HEK293 (cell line): ENCODE results near the gene PPM1N.
A peak's percentile ranks its signal among the peaks of the same experiment; 100 is the strongest.

ENCODE experiments used
- KLF1 ChIP-seq: fragments of 450-650 bp; formaldehyde crosslinking; IDR thresholded peaks from 2 replicates; pipeline ENCODE4 v1.5.1; 2016; ENCODE audit warnings: missing biosample characterization, missing genetic modification characterization
- KLF9 ChIP-seq: fragments of 450-650 bp; formaldehyde crosslinking; IDR thresholded peaks from 2 replicates; pipeline ENCODE4 v1.5.1; 2016; ENCODE audit warnings: missing biosample characterization, missing genetic modification characterization, low read depth
- PRDM10 ChIP-seq: fragments of 450-650 bp; formaldehyde crosslinking; IDR thresholded peaks from 2 replicates; pipeline ENCODE4 v1.5.1; 2016; ENCODE audit warnings: missing biosample characterization, missing genetic modification characterization
- SETDB1 ChIP-seq: IDR thresholded peaks from one replicate; pipeline ENCODE4 v1.6.1; 2017; ENCODE audit warnings: mild to moderate bottlenecking, low read length, moderate library complexity, mixed read lengths; ENCODE audit not compliant: insufficient read length
- YY1 ChIP-seq: fragments of 450-650 bp; formaldehyde crosslinking; IDR thresholded peaks from 2 replicates; pipeline ENCODE4 v1.5.1; 2018; ENCODE audit warnings: missing biosample characterization, missing genetic modification characterization
- ZBTB10 ChIP-seq: fragments of 450-650 bp; formaldehyde crosslinking; IDR thresholded peaks from 2 replicates; pipeline ENCODE4 v1.5.1; 2016; ENCODE audit warnings: missing biosample characterization, missing genetic modification characterization
- ZBTB11 ChIP-seq: fragments of 450-650 bp; formaldehyde crosslinking; conservative IDR thresholded peaks from 2 replicates; pipeline ENCODE4 v1.5.1; 2016; ENCODE audit warnings: low read depth, missing biosample characterization, missing genetic modification characterization
- ZBTB17 ChIP-seq: fragments of 450-650 bp; formaldehyde crosslinking; IDR thresholded peaks from 2 replicates; pipeline ENCODE4 v1.5.1; 2016; ENCODE audit warnings: missing biosample characterization, missing genetic modification characterization
- ZFP37 ChIP-seq: fragments of 450-650 bp; formaldehyde crosslinking; IDR thresholded peaks from 2 replicates; pipeline ENCODE4 v1.5.1; 2016; ENCODE audit warnings: missing biosample characterization, missing genetic modification characterization
- ZNF148 ChIP-seq: fragments of 450-650 bp; formaldehyde crosslinking; IDR thresholded peaks from 2 replicates; pipeline ENCODE4 v1.5.0; 2017; ENCODE audit warnings: missing biosample characterization, missing genetic modification characterization, borderline replicate concordance
- ZNF174 ChIP-seq: fragments of 450-650 bp; formaldehyde crosslinking; IDR thresholded peaks from 2 replicates; pipeline ENCODE4 v1.5.0; 2017; ENCODE audit warnings: missing biosample characterization, mild to moderate bottlenecking, missing genetic modification characterization
- ZNF221 ChIP-seq: fragments of 450-650 bp; formaldehyde crosslinking; IDR thresholded peaks from 2 replicates; pipeline ENCODE4 v1.5.1; 2017; ENCODE audit warnings: missing biosample characterization, missing genetic modification characterization, borderline replicate concordance
- ZNF24 ChIP-seq: fragments of 450-650 bp; formaldehyde crosslinking; IDR thresholded peaks from 2 replicates; pipeline ENCODE4 v1.5.1; 2016; ENCODE audit warnings: missing biosample characterization, missing genetic modification characterization
- ZNF416 ChIP-seq: fragments of 450-650 bp; formaldehyde crosslinking; IDR thresholded peaks from 2 replicates; pipeline ENCODE4 v1.5.1; 2016; ENCODE audit warnings: missing biosample characterization, missing genetic modification characterization
- ZNF488 ChIP-seq: fragments of 450-650 bp; formaldehyde crosslinking; IDR thresholded peaks from 2 replicates; pipeline ENCODE4 v1.5.1; 2016; ENCODE audit warnings: missing biosample characterization, missing genetic modification characterization
- ZNF513 ChIP-seq: fragments of 450-650 bp; IDR thresholded peaks from 2 replicates; pipeline ENCODE4 v1.5.1; 2018; ENCODE audit warnings: missing biosample characterization, missing genetic modification characterization
- ZNF521 ChIP-seq: fragments of 450-650 bp; formaldehyde crosslinking; IDR thresholded peaks from 2 replicates; pipeline ENCODE4 v1.5.1; 2017; ENCODE audit warnings: missing biosample characterization, mild to moderate bottlenecking, missing genetic modification characterization
- ZNF530 ChIP-seq: fragments of 450-650 bp; formaldehyde crosslinking; IDR thresholded peaks from 2 replicates; pipeline ENCODE4 v1.5.1; 2016; ENCODE audit warnings: low read depth, missing biosample characterization, missing genetic modification characterization
- ZNF561 ChIP-seq: fragments of 450-650 bp; IDR thresholded peaks from 2 replicates; pipeline ENCODE4 v1.5.1; 2018; ENCODE audit warnings: missing biosample characterization, missing genetic modification characterization, borderline replicate concordance
- ZNF600 ChIP-seq: fragments of 450-650 bp; formaldehyde crosslinking; IDR thresholded peaks from 2 replicates; pipeline ENCODE4 v1.5.1; 2016; ENCODE audit warnings: missing biosample characterization, missing genetic modification characterization
- ZNF660 ChIP-seq: fragments of 450-650 bp; IDR thresholded peaks from 2 replicates; pipeline ENCODE4 v1.5.1; 2018; ENCODE audit warnings: missing biosample characterization, mild to moderate bottlenecking, missing genetic modification characterization
- ZNF76 ChIP-seq: fragments of 450-650 bp; formaldehyde crosslinking; IDR thresholded peaks from 2 replicates; pipeline ENCODE4; 2016; ENCODE audit warnings: low read depth, missing biosample characterization, missing genetic modification characterization, borderline replicate concordance
- ZNF768 ChIP-seq: fragments of 450-650 bp; formaldehyde crosslinking; IDR thresholded peaks from 2 replicates; pipeline ENCODE4 v1.5.1; 2018; ENCODE audit warnings: missing biosample characterization, mild to moderate bottlenecking, missing genetic modification characterization
- ZSCAN30 ChIP-seq: fragments of 450-650 bp; IDR thresholded peaks from 2 replicates; pipeline ENCODE4 v1.5.1; 2018; ENCODE audit warnings: missing biosample characterization, mild to moderate bottlenecking, missing genetic modification characterization, moderate library complexity
- ZXDB ChIP-seq: fragments of 450-650 bp; formaldehyde crosslinking; IDR thresholded peaks from 2 replicates; pipeline ENCODE4 v1.5.1; 2016; ENCODE audit warnings: missing biosample characterization, missing genetic modification characterization

The PPM1N gene

GRCh38 chr19:45523642-45524256, 25.5 kb downstream of the PPM1N start (continued):
- TF ChIP-seq ZNF174 (tag by site-specific recombination) (no peak), ZNF513 (tag by site-specific recombination) (peak; percentile 30; the same call in 1 of the 2 replicates), ZFP37 (no peak), ZBTB10 (tag by site-specific recombination) (no peak), ZNF768 (tag by site-specific recombination) (no peak), ZBTB17 (tag by site-specific recombination) (peak; percentile 74), KLF1 (tag by site-specific recombination) (0 out of 2 replicates have a peak, but pooled peaks have one; percentile 20), ZNF530 (no peak), YY1 (no peak), ZSCAN30 (tag by site-specific recombination) (no peak), ZNF660 (tag by site-specific recombination) (0 out of 2 replicates have a peak, but pooled peaks have one; percentile 33), PRDM10 (peak; percentile 82), ZNF76 (tag by site-specific recombination) (peak; percentile 93), ZNF521 (tag by site-specific recombination) (no peak), ZNF488 (tag by site-specific recombination) (no peak), ZNF561 (tag by site-specific recombination) (peak; percentile 40; the same call in 1 of the 2 replicates), ZNF600 (tag by site-specific recombination) (no peak), ZXDB (tag by site-specific recombination) (0 out of 2 replicates have a peak, but pooled peaks have one; percentile 35), ZNF148 (tag by site-specific recombination) (no peak), SETDB1 (no peak), ZNF416 (tag by site-specific recombination) (no peak), KLF9 (tag by site-specific recombination) (peak; percentile 54; the same call in 1 of the 2 replicates), ZNF221 (tag by site-specific recombination) (no peak), ZNF24 (tag by site-specific recombination) (0 out of 2 replicates have a peak, but pooled peaks have one; percentile 1), ZBTB11 (tag by site-specific recombination) (no peak)
